ENCODE measurements around the gene ATP2B3.

The ATP2B3 gene

DNA sequence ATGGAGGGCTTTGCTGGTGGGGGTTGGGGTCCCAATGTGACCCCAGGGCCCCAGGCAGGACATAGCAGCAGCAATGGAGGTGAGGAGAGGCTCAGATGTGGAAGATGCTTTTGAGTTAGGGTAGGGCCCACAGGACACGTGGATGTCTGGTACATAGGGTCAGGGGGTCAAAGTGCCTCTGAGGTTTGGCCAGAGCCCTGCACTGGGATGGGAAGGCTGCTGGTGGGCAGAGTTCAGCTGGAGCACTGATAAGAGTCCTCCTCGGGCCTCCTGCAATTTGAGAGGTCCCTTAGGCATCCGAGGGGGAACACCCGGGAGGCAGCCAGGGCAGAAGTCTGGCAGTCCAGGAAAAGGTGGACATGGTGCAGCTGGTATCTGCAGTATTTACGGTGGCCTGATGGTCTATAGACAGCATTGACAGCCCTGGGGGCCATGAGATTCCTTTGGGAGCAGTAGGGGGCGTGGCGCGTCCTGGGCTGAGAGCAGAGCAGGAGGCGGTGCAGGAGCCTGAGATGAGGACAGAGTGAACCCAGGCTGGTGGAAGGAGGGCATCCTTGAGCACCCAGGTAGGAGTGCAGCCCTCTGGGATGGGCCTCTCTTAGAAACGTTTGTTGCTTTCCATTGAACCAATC lies 58.9 kb downstream of the ATP2B3 start:
- Histone ChIP-seq H3K9ac (ENCODE audit: low read length) (no peak overlapping the region), H3K27me3 (ENCODE audit: control insufficient read depth in 1 of 2, insufficient read depth in 2 of 2, low read length in 2 of 2) (peaks cover 0 to 12% of the 10 kb centered on the region in 2 donors), H3K36me3 (ENCODE audit: insufficient read depth, low read length) (no peaks in the 10 kb centered on the region), H3K9me3 (ENCODE audit: low read length) (no peaks in the 10 kb centered on the region), H3K27ac (ENCODE audit: low read depth, low read length) (no peak overlapping the region), H3K4me3 (ENCODE audit: low read depth in 1 of 2, low read length in 2 of 2) (no peak overlapping the region), H3K4me1 (ENCODE audit: insufficient read depth, low read length) (no peaks in the 10 kb centered on the region)

DNA sequence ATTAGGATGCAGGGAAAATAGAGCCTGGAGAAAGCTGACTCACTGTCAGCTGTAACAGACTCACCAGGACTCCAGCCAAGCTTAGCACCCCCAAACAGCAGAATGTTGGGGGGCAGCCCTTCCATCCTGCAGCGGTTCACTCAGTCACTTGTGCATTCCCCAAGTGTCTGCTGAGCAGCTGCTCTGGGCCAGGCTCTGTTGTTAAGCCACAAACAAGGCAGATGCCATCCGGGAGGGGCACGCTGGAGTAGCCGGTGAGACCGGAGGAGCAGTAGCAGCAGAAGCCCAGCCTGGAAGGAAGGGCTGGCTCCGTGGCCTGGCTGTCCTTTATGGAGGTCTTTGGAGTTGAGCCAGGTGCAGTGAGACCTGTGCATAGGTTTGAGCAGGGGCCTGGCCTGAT lies 59.5 kb downstream of the ATP2B3 start:
- Histone ChIP-seq H3K9me3 (ENCODE audit: low read length) (no peaks in the 10 kb centered on the region), H3K4me1 (ENCODE audit: insufficient read depth, low read length) (no peaks in the 10 kb centered on the region), H3K36me3 (ENCODE audit: insufficient read depth, low read length) (no peaks in the 10 kb centered on the region), H3K27me3 (ENCODE audit: control insufficient read depth in 1 of 2, insufficient read depth in 2 of 2, low read length in 2 of 2) (peaks cover 0 to 15% of the 10 kb centered on the region in 2 donors), H3K27ac (ENCODE audit: low read depth, low read length) (no peak overlapping the region), H3K9ac (ENCODE audit: low read length) (no peak overlapping the region), H3K4me3 (ENCODE audit: low read depth in 1 of 2, low read length in 2 of 2) (no peak overlapping the region)

DNA sequence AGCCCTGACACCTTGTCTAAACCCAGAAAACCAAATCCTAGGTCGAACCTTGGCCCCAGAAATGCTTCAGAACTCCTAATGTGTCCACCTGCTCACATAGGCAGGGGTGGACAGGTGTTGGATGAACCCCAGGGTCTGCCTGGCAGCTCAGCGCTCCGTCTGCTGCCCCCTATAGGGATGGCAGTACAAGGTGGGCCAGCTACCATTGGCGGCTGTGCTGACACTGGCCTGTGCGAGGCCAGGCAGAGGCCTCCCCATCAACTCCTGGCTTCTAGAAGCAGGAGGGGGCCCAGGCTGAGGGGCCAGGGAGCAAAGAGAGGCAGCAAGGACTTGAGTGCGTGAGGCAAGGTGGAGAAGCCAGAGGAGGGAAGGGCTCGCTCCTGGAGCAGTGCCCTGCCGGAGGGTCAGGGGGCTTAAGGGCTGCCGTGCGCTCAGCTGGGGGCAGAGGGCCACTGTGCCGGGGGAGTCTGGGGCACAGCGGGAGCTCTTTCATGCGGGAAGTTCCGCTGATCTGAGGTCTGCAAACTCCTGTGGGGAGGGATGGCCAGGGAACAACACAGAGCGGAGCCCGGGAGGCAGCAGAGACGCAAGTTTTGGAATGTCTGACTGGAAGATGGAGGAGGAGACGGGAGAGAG lies 60.9 kb downstream of the ATP2B3 start:
- H3K36me3 ChIP-seq (ENCODE audit: insufficient read depth, low read length): no peaks in the 10 kb centered on the region
- H3K4me1 ChIP-seq (ENCODE audit: insufficient read depth, low read length): no peaks in the 10 kb centered on the region
- peaks cover 4 to 12% of the 10 kb centered on the region in 2 donors for H3K27me3 ChIP-seq (ENCODE audit: control insufficient read depth in 1 of 2, insufficient read depth in 2 of 2, low read length in 2 of 2)
- no peak overlapping the region for H3K9ac ChIP-seq (ENCODE audit: low read length)
- H3K9me3 ChIP-seq (ENCODE audit: low read length): no peaks in the 10 kb centered on the region
- H3K4me3 ChIP-seq (ENCODE audit: low read depth in 1 of 2, low read length in 2 of 2): no peak overlapping the region
- H3K27ac ChIP-seq (ENCODE audit: low read depth, low read length): no peak overlapping the region

DNA sequence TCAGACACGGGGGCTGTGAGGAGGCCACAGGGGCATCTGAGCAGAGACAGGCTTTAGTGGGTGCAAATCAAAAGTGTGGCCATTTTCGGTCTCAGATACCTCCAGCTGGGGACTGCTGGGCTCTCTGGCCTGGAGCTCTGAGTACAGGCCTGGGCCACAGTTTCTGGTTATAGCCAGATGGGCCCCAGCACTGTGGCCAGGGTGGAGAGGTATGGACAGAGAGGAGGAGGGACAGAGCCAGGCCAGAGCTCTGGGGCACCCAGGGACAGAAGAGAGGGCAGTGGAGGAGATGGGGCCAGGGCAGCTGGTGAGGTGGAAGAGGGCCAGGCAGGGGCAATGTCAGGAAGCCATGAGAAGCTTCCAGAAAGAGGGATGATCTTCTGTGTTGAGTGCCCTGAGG lies 61.4 kb downstream of the ATP2B3 start:
- Histone ChIP-seq H3K9ac (ENCODE audit: low read length) (no peak overlapping the region), H3K36me3 (ENCODE audit: insufficient read depth, low read length) (no peaks in the 10 kb centered on the region), H3K27me3 (ENCODE audit: control insufficient read depth in 1 of 2, insufficient read depth in 2 of 2, low read length in 2 of 2) (peaks cover 4 to 12% of the 10 kb centered on the region in 2 donors), H3K4me3 (ENCODE audit: low read depth in 1 of 2, low read length in 2 of 2) (no peak overlapping the region), H3K9me3 (ENCODE audit: low read length) (no peaks in the 10 kb centered on the region), H3K27ac (ENCODE audit: low read depth, low read length) (no peak overlapping the region), H3K4me1 (ENCODE audit: insufficient read depth, low read length) (no peaks in the 10 kb centered on the region)

DNA sequence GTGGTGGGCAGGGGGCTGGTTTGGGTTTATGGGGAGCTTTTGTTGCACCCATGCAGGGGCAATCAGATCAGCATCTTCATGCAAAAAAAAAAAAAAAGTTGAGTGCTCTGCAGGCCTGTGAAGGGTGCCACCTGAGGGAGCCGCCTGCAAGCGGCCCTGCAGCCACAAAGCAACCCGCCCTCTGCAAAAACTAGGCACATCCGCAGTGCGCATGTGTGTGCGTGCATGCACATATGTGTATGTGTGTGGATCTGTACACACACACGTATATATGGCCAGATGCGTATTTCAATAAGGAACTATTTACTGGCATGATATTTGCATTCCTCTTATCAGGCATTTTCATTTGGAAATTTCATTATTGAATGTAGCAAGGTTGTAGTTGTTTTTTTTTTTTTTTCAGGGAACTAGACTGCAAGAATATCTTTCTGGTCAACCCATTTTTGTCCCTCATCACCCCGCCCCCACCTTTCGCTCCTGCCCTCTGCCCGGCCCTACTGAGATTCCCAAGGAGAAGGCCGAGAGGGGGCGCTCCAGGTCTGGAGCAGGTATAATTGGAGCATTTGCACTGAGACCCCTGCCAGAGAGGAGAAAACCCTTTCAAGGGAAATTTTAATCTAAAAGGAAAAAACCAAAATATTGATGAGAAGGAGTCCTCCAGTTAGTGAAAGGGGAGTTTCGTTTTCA lies 63.4 kb downstream of the ATP2B3 start:
- H3K9me3 ChIP-seq (ENCODE audit: low read length): no peaks in the 10 kb centered on the region
- no peak overlapping the region for H3K4me3 ChIP-seq (ENCODE audit: low read depth in 1 of 2, low read length in 2 of 2)
- no peaks in the 10 kb centered on the region for H3K4me1 ChIP-seq (ENCODE audit: insufficient read depth, low read length)
- no peak overlapping the region for H3K27ac ChIP-seq (ENCODE audit: low read depth, low read length)
- no peaks in the 10 kb centered on the region for H3K36me3 ChIP-seq (ENCODE audit: insufficient read depth, low read length)
- H3K9ac ChIP-seq (ENCODE audit: low read length): no peak overlapping the region
- peaks cover 4 to 12% of the 10 kb centered on the region in 2 donors for H3K27me3 ChIP-seq (ENCODE audit: control insufficient read depth in 1 of 2, insufficient read depth in 2 of 2, low read length in 2 of 2)

DNA sequence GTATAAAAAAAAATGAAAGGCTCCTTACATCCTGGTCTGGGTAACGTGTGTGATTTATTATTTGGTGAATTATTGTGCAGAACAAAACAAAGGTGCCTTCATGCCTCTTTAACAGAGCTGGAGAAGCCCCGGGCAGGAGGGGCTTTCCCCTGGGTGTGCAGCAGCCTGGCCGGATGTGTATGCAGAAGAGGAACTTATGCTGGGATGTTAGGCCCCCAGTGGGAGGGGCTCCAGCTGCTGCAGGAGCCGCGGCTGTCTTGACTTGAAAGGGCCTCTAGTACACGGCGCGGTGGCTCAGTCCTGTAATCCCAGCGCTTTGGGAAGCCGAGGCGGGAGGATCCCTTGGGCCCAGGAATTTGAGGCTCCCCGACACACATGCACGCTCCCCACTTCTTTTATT lies 65.5 kb downstream of the ATP2B3 start:
- Histone ChIP-seq H3K27ac (ENCODE audit: low read depth, low read length) (no peak overlapping the region), H3K27me3 (ENCODE audit: control insufficient read depth in 1 of 2, insufficient read depth in 2 of 2, low read length in 2 of 2) (peaks cover 4 to 12% of the 10 kb centered on the region in 2 donors), H3K36me3 (ENCODE audit: insufficient read depth, low read length) (peaks cover 10% of the 10 kb centered on the region), H3K4me3 (ENCODE audit: low read depth in 1 of 2, low read length in 2 of 2) (no peak overlapping the region), H3K9ac (ENCODE audit: low read length) (no peak overlapping the region), H3K9me3 (ENCODE audit: low read length) (no peaks in the 10 kb centered on the region), H3K4me1 (ENCODE audit: insufficient read depth, low read length) (no peaks in the 10 kb centered on the region)

DNA sequence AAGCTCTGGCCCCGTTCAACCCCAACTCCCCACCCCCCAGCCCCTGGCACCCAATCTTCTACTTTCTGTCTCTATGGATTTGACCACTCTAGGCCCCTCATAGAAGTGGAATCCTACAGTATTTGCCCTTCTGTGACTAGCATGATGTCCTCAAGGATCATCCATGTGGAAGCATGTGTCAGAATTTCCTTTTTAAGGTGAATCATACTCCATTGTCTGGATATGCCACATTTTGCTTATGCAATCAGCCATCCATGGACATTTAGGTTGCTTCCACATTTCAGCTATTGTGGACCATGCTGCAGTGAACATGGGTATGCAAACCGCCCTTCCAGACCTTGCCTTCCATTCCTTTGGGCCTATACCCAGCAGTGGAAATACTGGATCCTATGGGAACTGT lies 66.0 kb downstream of the ATP2B3 start:
- Histone ChIP-seq H3K9me3 (ENCODE audit: low read length) (no peaks in the 10 kb centered on the region), H3K27me3 (ENCODE audit: control insufficient read depth in 1 of 2, insufficient read depth in 2 of 2, low read length in 2 of 2) (peaks cover 4 to 12% of the 10 kb centered on the region in 2 donors), H3K4me1 (ENCODE audit: insufficient read depth, low read length) (no peaks in the 10 kb centered on the region), H3K9ac (ENCODE audit: low read length) (no peak overlapping the region), H3K36me3 (ENCODE audit: insufficient read depth, low read length) (peaks cover 11% of the 10 kb centered on the region), H3K27ac (ENCODE audit: low read depth, low read length) (no peak overlapping the region), H3K4me3 (ENCODE audit: low read depth in 1 of 2, low read length in 2 of 2) (no peak overlapping the region)

DNA sequence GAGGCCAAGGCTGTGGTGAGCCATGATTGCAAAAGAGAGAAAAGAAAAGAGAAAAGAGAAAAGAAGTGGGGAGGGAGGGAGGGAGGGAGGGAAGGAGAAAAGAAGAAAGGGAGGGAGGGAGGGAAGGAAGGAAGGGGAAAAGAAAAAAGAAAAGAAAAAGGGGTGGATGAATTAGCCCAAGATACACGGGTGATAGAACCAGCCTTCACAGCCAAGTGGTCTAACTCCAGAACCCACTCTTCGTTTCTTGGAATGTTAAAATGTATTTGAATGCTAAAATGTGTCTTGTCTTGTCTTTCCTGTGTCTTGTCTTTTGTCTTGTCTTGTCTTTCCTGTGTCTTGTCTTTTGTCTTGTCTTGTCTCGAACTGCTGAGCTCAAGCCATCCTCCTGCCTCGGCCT lies 68.4 kb downstream of the ATP2B3 start:
- Histone ChIP-seq H3K9ac (ENCODE audit: low read length) (no peak overlapping the region), H3K36me3 (ENCODE audit: insufficient read depth, low read length) (peaks cover 11% of the 10 kb centered on the region)

DNA sequence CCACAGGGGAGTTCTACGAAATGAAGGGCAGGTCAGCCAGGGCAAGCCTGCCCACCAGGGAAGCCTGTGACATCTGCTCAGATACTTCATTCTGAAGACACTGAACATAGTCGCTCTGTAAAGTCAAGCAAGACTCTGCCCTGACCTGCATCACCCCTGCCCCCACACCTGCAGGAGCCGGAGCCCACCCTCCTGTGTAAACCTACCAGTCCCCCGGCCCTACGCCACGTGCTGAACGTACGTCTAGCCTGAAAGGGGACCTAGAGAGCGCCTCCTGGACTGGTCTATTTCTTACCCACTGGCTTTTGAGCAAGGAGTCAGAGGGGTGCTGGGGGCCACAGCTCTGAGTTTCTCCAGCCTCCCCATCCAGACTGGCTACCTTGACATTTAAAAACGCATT lies 69.9 kb downstream of the ATP2B3 start:
- peaks cover 11% of the 10 kb centered on the region for H3K36me3 ChIP-seq (ENCODE audit: insufficient read depth, low read length)
- no peak overlapping the region for H3K27ac ChIP-seq (ENCODE audit: low read depth, low read length)
- no peaks in the 10 kb centered on the region for H3K9me3 ChIP-seq (ENCODE audit: low read length)
- H3K27me3 ChIP-seq (ENCODE audit: control insufficient read depth in 1 of 2, insufficient read depth in 2 of 2, low read length in 2 of 2): peaks cover 3 to 8% of the 10 kb centered on the region in 2 donors
- no peak overlapping the region for H3K9ac ChIP-seq (ENCODE audit: low read length)
- H3K4me3 ChIP-seq (ENCODE audit: low read depth in 1 of 2, low read length in 2 of 2): no peak overlapping the region
- H3K4me1 ChIP-seq (ENCODE audit: insufficient read depth, low read length): no peaks in the 10 kb centered on the region

More for the DNA sequence above, 68.4 kb downstream of the ATP2B3 start:
- Histone ChIP-seq H3K9me3 (ENCODE audit: low read length) (no peaks in the 10 kb centered on the region), H3K27ac (ENCODE audit: low read depth, low read length) (no peak overlapping the region), H3K4me1 (ENCODE audit: insufficient read depth, low read length) (no peaks in the 10 kb centered on the region), H3K4me3 (ENCODE audit: low read depth in 1 of 2, low read length in 2 of 2) (no peak overlapping the region), H3K27me3 (ENCODE audit: control insufficient read depth in 1 of 2, insufficient read depth in 2 of 2, low read length in 2 of 2) (peaks cover 4% of the 10 kb centered on the region in 2 donors)

DNA sequence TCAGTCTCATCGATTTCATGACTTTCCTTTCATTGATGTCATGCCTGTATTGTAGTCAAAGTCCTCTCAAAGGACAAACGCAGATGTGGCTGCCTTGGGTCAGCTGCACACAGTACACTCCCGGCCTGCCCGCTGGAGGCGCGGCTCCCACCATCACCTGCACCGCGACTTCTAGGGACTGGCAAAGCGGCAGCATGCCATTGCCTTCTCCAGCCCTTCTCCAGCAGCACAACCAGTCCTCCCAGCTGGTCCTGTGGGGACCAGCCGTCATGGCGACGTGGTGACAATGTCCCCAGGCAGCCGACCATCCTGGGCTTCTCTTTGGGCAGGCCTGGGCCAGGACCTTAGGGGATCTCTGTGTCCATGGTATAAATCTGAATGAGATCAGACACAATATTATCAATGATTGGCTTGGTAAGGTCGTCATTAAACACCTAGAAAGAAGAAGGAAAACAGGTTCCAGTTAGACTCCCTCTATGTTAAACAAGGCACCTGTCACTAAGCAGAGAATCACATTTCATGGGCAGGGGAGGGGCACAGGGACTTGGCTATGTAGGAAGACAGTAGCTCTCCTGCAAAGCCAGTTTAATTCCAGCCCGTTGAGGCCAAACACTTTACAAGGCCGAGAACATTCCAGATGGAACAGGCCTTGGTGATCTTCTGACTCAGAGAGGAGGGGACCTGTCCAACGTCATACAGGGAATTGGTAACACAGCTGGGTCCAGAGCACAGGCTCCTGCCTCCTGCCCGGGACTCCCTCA lies 70.8 kb downstream of the ATP2B3 start:
- no peaks in the 10 kb centered on the region for H3K9me3 ChIP-seq (ENCODE audit: low read length)
- no peak overlapping the region for H3K9ac ChIP-seq (ENCODE audit: low read length)
- no peak overlapping the region for H3K4me3 ChIP-seq (ENCODE audit: low read depth in 1 of 2, low read length in 2 of 2)
- peaks cover 11% of the 10 kb centered on the region for H3K36me3 ChIP-seq (ENCODE audit: insufficient read depth, low read length)
- no peaks in the 10 kb centered on the region for H3K4me1 ChIP-seq (ENCODE audit: insufficient read depth, low read length)
- H3K27ac ChIP-seq (ENCODE audit: low read depth, low read length): no peak overlapping the region
- H3K27me3 ChIP-seq (ENCODE audit: control insufficient read depth in 1 of 2, insufficient read depth in 2 of 2, low read length in 2 of 2): peaks cover 0 to 14% of the 10 kb centered on the region in 2 donors

DNA sequence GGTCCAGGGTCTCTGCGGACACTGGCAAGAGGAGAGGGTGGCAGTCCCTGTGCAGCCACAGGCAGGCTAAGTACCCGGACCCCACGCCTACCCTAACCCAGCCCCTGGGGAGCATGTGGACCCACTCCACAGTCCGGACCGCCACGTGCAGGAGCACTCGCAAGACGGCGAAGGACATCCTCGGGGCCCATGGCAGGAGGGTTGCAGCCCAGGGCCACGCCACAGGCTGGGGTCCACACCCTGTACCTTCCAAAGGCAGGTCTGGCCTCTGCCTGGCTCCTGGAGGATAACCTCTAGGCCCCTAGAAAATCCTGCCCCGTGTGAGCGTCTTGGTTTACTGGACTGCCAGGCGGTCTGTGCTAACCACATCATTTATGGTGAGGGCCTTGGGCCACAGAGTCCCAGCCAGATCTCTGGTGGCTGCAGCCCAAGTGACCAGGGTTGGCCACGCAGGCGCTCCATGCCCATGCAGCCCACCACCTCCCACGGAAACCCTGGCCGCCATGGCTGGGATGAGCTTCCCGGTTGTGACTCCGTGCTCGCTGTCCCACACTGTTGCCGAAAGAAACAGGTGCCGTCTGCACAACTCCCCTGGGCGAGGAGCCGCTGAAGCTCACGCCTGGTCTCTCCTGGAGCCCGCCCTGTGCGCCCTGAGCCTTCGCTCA lies 71.5 kb downstream of the ATP2B3 start:
- H3K9ac ChIP-seq (ENCODE audit: low read length): no peak overlapping the region
- H3K27ac ChIP-seq (ENCODE audit: low read depth, low read length): no peak overlapping the region
- no peaks in the 10 kb centered on the region for H3K4me1 ChIP-seq (ENCODE audit: insufficient read depth, low read length)
- no peak overlapping the region for H3K4me3 ChIP-seq (ENCODE audit: low read depth in 1 of 2, low read length in 2 of 2)
- no peaks in the 10 kb centered on the region for H3K9me3 ChIP-seq (ENCODE audit: low read length)
- H3K36me3 ChIP-seq (ENCODE audit: insufficient read depth, low read length): peaks cover 13% of the 10 kb centered on the region
- peaks cover 0 to 14% of the 10 kb centered on the region in 2 donors for H3K27me3 ChIP-seq (ENCODE audit: control insufficient read depth in 1 of 2, insufficient read depth in 2 of 2, low read length in 2 of 2)

Measured in muscle layer of colon (tissue), 2 donors.